Astrocyte of the hippocampus (primary cell): ENCODE data around the gene AK2.
"Not testable (repeated sequence)": the region's sequence is repeated elsewhere in the genome, so short reads cannot be mapped to it uniquely, and the experiment has no call there.

ENCODE experiments used
- DNase-seq: peaks from one replicate; pipeline ENCODE4 v3.0.0; 2011; ENCODE audit warnings: low read depth, low spot score

Gene AK2

DNA sequence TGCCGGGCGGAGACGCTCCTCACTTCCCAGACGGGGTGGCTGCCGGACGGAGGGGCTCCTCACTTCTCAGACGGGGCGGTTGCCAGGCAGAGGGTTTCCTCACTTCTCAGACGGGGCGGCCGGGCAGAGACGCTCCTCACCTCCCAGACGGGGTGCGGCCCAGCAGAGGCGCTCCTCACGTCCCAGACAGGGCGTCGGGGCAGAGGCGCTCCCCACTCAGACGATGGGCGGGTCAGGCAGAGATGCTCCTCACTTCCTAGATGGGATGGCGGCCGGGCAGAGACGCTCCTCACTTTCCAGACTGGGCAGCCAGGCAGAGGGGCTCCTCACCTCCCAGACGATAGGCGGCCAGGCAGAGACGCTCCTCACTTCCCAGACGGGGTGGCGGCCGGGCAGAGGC, 61.6 kb downstream of the AK2 start:
- DNase-seq, result not testable (repeated sequence)

DNA sequence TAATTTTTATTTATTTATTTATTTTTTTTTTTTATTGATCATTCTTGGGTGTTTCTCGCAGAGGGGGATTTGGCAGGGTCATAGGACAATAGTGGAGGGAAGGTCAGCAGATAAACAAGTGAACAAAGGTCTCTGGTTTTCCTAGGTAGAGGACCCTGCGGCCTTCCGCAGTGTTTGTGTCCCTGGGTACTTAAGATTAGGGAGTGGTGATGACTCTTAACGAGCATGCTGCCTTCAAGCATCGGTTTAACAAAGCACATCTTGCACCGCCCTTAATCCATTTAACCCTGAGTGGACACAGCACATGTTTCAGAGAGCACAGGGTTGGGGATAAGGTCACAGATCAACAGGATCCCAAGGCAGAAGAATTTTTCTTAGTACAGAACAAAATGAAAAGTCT, 63.2 kb downstream of the AK2 start:
- not testable (repeated sequence) for DNase-seq

- DNase-seq, result peak; percentile 85
Observed at GRCh38 chr1:32972814-32973428, 63.8 kb downstream of the AK2 start.

DNA sequence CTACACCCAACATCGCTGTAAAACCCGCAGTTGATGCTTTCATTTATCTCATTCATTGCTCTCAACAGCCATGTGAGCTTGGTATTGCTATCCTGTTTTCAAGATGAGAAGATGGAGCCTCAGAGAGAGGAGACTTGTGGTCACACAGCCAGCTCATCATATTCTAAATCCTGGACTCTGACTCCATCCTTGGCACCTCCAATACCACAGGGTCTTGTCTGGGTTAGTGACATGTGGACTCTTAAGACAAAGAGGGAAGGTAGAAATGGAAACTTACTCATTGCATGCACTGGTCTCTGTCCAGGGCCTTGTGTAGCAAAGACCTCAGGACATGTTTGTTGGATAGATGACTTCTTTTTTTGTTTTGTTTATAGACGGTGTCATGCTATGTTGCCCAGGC, 65.1 kb downstream of the AK2 start:
- no peak for DNase-seq

- DNase-seq, result no peak
Observed at GRCh38 chr1:32971156-32971555, 65.5 kb downstream of the AK2 start.

DNA sequence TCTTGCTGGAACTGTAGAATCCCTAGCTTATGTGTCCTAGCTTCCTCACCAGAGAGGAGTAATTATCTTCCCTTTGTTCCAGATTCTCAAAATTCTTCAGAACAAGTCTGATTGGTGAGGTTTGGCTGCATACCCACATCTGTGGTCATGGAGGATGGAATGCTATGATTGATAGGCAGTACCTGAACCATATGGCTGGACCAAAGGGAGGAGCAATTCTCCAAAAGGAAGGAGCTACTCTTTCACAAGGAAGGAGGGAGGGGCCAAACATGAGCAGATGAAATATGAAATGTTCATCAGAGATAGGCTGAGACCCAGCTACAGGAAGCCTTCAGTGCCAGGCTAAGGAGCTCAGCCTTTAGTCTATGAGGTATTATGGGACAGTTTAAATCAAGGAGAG, 67.1 kb downstream of the AK2 start:
- DNase-seq, result peak; percentile 39

GRCh38 chr1:32967888-32968568, 68.7 kb downstream of the AK2 start:
- no peak for DNase-seq

DNA sequence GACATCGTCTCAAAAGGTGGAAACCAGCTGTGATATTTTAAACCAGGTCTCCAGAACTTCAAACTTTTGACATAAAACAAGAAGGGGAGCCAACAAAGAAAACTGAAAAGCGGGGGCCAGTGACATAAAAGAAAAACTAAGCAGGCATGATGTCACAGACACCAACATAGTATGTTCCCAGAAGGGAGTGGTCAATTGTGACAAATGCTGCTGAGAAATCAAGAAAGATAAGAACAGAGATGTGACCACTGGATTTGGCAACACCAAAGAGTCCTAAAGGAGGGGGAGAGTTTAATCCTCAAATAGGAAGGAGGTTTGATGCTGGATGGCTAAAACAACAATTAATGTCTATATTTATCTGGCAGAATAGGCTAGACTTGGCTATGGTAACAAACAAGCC, 69.8 kb downstream of the AK2 start:
- no peak for DNase-seq

GRCh38 chr1:32965251-32965747, 71.4 kb downstream of the AK2 start:
- DNase-seq, result no peak

DNA sequence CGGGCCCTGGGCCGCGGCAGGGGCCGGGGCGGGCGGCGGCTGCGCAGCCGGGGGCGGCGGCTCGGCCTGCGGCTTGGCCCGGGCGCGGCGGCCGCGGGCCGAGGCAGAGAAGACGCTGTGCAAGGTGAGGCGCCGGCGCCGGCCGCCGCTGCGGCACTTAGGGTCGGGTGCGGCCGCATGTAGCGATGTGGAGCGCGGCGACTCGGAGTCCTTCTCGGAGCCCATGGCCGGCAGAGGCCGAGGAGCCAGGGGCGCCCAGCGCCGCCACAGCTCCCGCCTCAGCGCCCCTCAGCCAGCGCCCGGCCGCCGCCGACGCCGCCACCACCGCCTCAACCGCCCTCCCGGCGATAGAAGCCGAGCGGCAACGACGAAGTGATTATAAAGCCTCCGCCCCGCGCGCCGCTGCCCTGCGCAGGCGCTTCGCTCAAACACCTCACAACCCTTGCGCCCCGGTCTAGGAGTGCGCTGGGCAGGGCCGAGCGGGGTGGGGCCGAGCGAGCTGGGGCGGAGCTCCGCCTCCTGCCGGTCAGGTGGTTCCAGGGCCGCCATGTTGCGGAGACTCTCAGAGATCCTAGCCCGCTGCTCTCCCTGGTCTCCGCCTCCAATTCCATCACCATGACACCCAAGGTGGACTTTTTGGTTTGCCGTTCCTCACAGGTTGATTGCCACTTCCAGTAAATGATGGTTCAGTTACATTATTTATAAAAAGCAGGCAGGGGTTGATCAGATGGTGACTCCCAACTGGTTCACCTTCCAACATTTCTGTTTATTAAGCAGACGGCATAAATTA, 72.0 kb downstream of the AK2 start, which contains the start of gene RNF19B:
TSS of gene RNF19B (minus strand) at position 349 of the 790 bp plus-strand sequence. CDS start at position 225, 124 bp downstream.
- peak; percentile 98 for DNase-seq

- peak; percentile 74 for DNase-seq
Observed at GRCh38 chr1:32963746-32964460, 72.8 kb downstream of the AK2 start.

- peak; percentile 21 for DNase-seq
Observed at GRCh38 chr1:32962248-32962896, 74.3 kb downstream of the AK2 start.

GRCh38 chr1:32960819-32961355, 75.8 kb downstream of the AK2 start:
- no peak for DNase-seq

DNA sequence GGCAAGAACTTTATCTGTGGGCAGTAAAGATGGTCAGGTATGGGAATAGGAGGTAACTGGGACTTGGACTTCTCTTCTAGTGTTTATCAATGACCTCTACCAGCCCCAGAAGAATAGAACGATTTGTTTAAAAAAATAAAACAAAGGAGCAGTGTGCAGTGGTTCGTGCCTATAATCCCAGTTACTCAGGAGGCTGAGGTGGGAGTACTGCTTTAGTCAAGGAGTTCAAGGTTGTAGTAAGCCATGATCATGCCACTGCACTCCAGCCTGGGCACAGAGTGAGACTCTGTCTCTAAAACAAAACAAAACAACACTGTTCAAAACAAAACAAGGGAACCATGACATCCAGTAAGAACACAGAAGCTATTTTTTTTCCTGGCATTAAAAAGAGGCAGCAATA, 76.3 kb downstream of the AK2 start:
- no peak for DNase-seq

DNA sequence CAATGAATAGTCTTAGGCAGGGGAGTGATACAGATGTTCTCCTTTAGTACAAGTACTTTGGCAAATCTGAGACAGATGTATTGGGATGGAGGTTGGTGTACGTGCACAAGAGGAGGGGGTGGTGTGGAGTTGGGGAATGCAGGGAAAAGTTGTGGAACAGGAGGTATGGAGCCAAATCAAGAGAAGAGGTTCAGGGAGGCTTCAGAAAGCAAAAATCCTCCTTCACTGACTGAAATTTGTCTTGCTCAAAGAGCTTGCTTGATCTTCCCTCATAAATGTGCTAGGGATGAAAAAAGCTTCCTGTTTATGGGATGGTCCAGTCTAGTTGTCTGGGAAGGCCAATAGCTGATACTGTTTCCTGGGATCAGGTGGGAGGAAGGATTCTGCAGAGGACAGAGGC, 77.9 kb downstream of the AK2 start:
- no peak for DNase-seq
